Neuronal stem cell (in vitro differentiated cells): ENCODE measurements around the gene ZNF780B.

Experiments
- DNase-seq: peaks from one replicate; pipeline ENCODE4 v3.0.0-alpha.2; 2013; ENCODE audit warnings: low spot score
- H2AFZ ChIP-seq: one replicate; pipeline ENCODE4 v1.6.1; 2013; ENCODE audit warnings: mild to moderate bottlenecking, low read length, inconsistent platforms
- H2AK5ac ChIP-seq: 2 replicates; pipeline ENCODE4 v1.6.1; 2013; ENCODE audit warnings: low read depth, mild to moderate bottlenecking, inconsistent platforms, low read length, moderate library complexity, mixed read lengths
- H2BK120ac ChIP-seq: 2 replicates; pipeline ENCODE4 v1.6.1; 2013; ENCODE audit warnings: low read depth, mild to moderate bottlenecking, inconsistent platforms, low read length, moderate library complexity, mixed read lengths
- H2BK12ac ChIP-seq: one replicate; pipeline ENCODE4 v1.6.1; 2013; ENCODE audit warnings: low read length, inconsistent platforms
- H2BK15ac ChIP-seq: 2 replicates; pipeline ENCODE4 v1.6.1; 2013; ENCODE audit warnings: mild to moderate bottlenecking, low read length, inconsistent platforms, mixed read lengths
- H2BK5ac ChIP-seq: one replicate; pipeline ENCODE4 v1.6.1; 2013; ENCODE audit warnings: inconsistent platforms, mild to moderate bottlenecking, low read length, moderate library complexity
- H3K14ac ChIP-seq: one replicate; pipeline ENCODE4 v1.6.1; 2013; ENCODE audit warnings: low read length, inconsistent platforms
- H3K18ac ChIP-seq: 2 replicates; pipeline ENCODE4 v1.6.1; 2013; ENCODE audit warnings: low read length, inconsistent platforms
- H3K23ac ChIP-seq: 2 replicates; pipeline ENCODE4 v1.6.1; 2013; ENCODE audit warnings: low read depth, mild to moderate bottlenecking, mixed read lengths, low read length, inconsistent platforms; ENCODE audit not compliant: poor library complexity
- H3K27ac ChIP-seq: replicated peaks from 3 replicates; pipeline ENCODE4 v1.5.1; 2013; ENCODE audit warnings: low read length, inconsistent platforms
- H3K27me3 ChIP-seq, 3 experiments: 2 replicates each; pipeline ENCODE4 v1.6.1; 2013; ENCODE audit warnings: low read length in 3 of 3, mild to moderate bottlenecking in 2 of 3, inconsistent platforms in 1 of 3, low read depth in 1 of 3, mixed read lengths in 1 of 3, moderate library complexity in 1 of 3; ENCODE audit not compliant: control insufficient read depth in 3 of 3, insufficient read depth in 3 of 3
- H3K36me3 ChIP-seq, 2 donors: replicated peaks in 1 of 2; 2 replicates each; pipeline ENCODE4 v1.6.1; 2013; ENCODE audit warnings: low read length in 2 of 2; ENCODE audit not compliant: control insufficient read depth in 2 of 2, insufficient read depth in 2 of 2
- H3K4ac ChIP-seq: 2 replicates; pipeline ENCODE4 v1.6.1; 2013; ENCODE audit warnings: inconsistent platforms, mild to moderate bottlenecking, low read length, moderate library complexity
- H3K4me1 ChIP-seq, 2 donors: 1 replicate in 1 of 2; 2 replicates in 1 of 2; pipeline ENCODE4 v1.6.1; 2013; ENCODE audit warnings: low read length in 2 of 2, low read depth in 1 of 2; ENCODE audit not compliant: control insufficient read depth in 2 of 2, insufficient read depth in 1 of 2
- H3K4me2 ChIP-seq: one replicate; pipeline ENCODE4 v1.6.1; 2013; ENCODE audit warnings: mild to moderate bottlenecking, low read length, inconsistent platforms; ENCODE audit not compliant: insufficient read depth, poor library complexity, severe bottlenecking
- H3K4me3 ChIP-seq, 2 donors: 2 replicates each; pipeline ENCODE4 v1.5.1; 2013; ENCODE audit warnings: low read length in 2 of 2, mild to moderate bottlenecking in 2 of 2, inconsistent platforms in 1 of 2, moderate library complexity in 1 of 2
- H3K79me1 ChIP-seq: one replicate; pipeline ENCODE4 v1.6.1; 2013; ENCODE audit warnings: low read depth, mild to moderate bottlenecking, inconsistent platforms, low read length, moderate library complexity
- H3K9ac ChIP-seq: one replicate; pipeline ENCODE4 v1.6.1; 2013; ENCODE audit warnings: mild to moderate bottlenecking, low read depth, low read length, inconsistent platforms; ENCODE audit not compliant: poor library complexity
- H3K9me3 ChIP-seq, 2 donors: replicated peaks in 1 of 2; 2 replicates each; pipeline versions ENCODE3 to v1.6.1; 2013; ENCODE audit warnings: low read length in 2 of 2, mild to moderate bottlenecking in 2 of 2, inconsistent platforms in 1 of 2, low read depth in 1 of 2, mixed read lengths in 1 of 2, moderate library complexity in 1 of 2; ENCODE audit not compliant: control insufficient read depth in 2 of 2, insufficient read depth in 1 of 2
- H4K8ac ChIP-seq: one replicate; pipeline ENCODE4 v1.6.1; 2013; ENCODE audit warnings: low read depth, mild to moderate bottlenecking, inconsistent platforms, low read length, moderate library complexity
- H4K91ac ChIP-seq: one replicate; pipeline ENCODE4 v1.6.1; 2013; ENCODE audit warnings: low read length, low read depth, mild to moderate bottlenecking, inconsistent platforms; ENCODE audit not compliant: poor library complexity
- WGBS, 2 donors: extraction: QIAGEN DNeasy Blood & Tissue Kit; methylation state at CpG; one replicate each; pipeline ENCODE4 v1.1.7; 2013; ENCODE audit warnings: missing lambda C conversion rate in 2 of 2, mixed read lengths in 1 of 2; ENCODE audit not compliant: insufficient read length in 2 of 2, insufficient replicate concordance in 1 of 2; ENCODE audit errors: extremely low coverage in 2 of 2; 5-methylcytosine and 5-hydroxymethylcytosine counted together

ZNF780B gene

GRCh38 chr19:39995794-39996193 lies 60.2 kb downstream of the ZNF780B start:
- Histone ChIP-seq H3K4me3 (peak overlapping the region in 1 of 2 donors; percentile 91), H2BK5ac (no peak overlapping the region)
- DNase-seq, result no peak

GRCh38 chr19:39994361-39994760 lies 61.7 kb downstream of the ZNF780B start:
- no peak overlapping the region for H2BK12ac ChIP-seq
- H3K27ac ChIP-seq, result no peak overlapping the region
- H3K4me2 ChIP-seq, result no peak overlapping the region
- H3K79me1 ChIP-seq, result no peaks in the 10 kb centered on the region
- H2AK5ac ChIP-seq, result no peak overlapping the region
- no peak overlapping the region for H2AFZ ChIP-seq
- no peak overlapping the region for H4K8ac ChIP-seq
- no peak overlapping the region for H4K91ac ChIP-seq
- H3K18ac ChIP-seq, result no peak overlapping the region
- peaks cover 0 to 5% of the 10 kb centered on the region in 2 donors for H3K36me3 ChIP-seq
- peaks cover 3 to 5% of the 10 kb centered on the region in 2 donors for H3K4me1 ChIP-seq
- no peak overlapping the region for H2BK5ac ChIP-seq
- H3K9me3 ChIP-seq, result peaks cover 6 to 29% of the 10 kb centered on the region in 2 donors
- H3K14ac ChIP-seq, result no peak overlapping the region
- H2BK15ac ChIP-seq, result no peak overlapping the region
- H3K4me3 ChIP-seq, result no peak overlapping the region
- no peak overlapping the region for H3K9ac ChIP-seq
- H3K4ac ChIP-seq, result no peak overlapping the region
- no peak overlapping the region for H3K23ac ChIP-seq
- H3K27me3 ChIP-seq, result no peaks in the 10 kb centered on the region
- no peak overlapping the region for H2BK120ac ChIP-seq
- no peak for DNase-seq

More at GRCh38 chr19:39995794-39996193, 60.2 kb downstream of the ZNF780B start:
- peaks cover 3 to 5% of the 10 kb centered on the region in 2 donors for H3K4me1 ChIP-seq
- H3K4me2 ChIP-seq, result no peak overlapping the region
- no peak overlapping the region for H3K18ac ChIP-seq
- H2BK120ac ChIP-seq, result no peak overlapping the region
- no peak overlapping the region for H2AK5ac ChIP-seq
- no peak overlapping the region for H3K27ac ChIP-seq
- no peak overlapping the region for H3K14ac ChIP-seq
- H2AFZ ChIP-seq, result no peak overlapping the region
- no peak overlapping the region for H3K9ac ChIP-seq
- H2BK15ac ChIP-seq, result no peak overlapping the region
- H3K4ac ChIP-seq, result no peak overlapping the region
- no peaks in the 10 kb centered on the region for H3K79me1 ChIP-seq
- H3K23ac ChIP-seq, result no peak overlapping the region
- H3K27me3 ChIP-seq, result no peaks in the 10 kb centered on the region
- no peak overlapping the region for H2BK12ac ChIP-seq
- WGBS, 2 donors, result no CpG with 5 or more reads among the region's 1 CpG
- H3K36me3 ChIP-seq, result peaks cover 0 to 9% of the 10 kb centered on the region in 2 donors
- H4K91ac ChIP-seq, result no peak overlapping the region
- no peak overlapping the region for H4K8ac ChIP-seq
- peaks cover 6 to 29% of the 10 kb centered on the region in 2 donors for H3K9me3 ChIP-seq

- H3K27ac ChIP-seq, result no peak overlapping the region
- no peak overlapping the region for H2BK120ac ChIP-seq
- H3K23ac ChIP-seq, result no peak overlapping the region
- H2AFZ ChIP-seq, result no peak overlapping the region
- H3K27me3 ChIP-seq, result no peaks in the 10 kb centered on the region
- H3K4me3 ChIP-seq, result no peak overlapping the region
- H3K79me1 ChIP-seq, result no peaks in the 10 kb centered on the region
- H4K8ac ChIP-seq, result no peak overlapping the region
- H2AK5ac ChIP-seq, result no peak overlapping the region
- H3K14ac ChIP-seq, result no peak overlapping the region
- H2BK5ac ChIP-seq, result no peak overlapping the region
- no peak overlapping the region for H2BK15ac ChIP-seq
- no peak overlapping the region for H3K9ac ChIP-seq
- no peak overlapping the region for H3K18ac ChIP-seq
- no peak overlapping the region for H2BK12ac ChIP-seq
- peaks cover 0 to 5% of the 10 kb centered on the region in 2 donors for H3K36me3 ChIP-seq
- peaks cover 6 to 29% of the 10 kb centered on the region in 2 donors for H3K9me3 ChIP-seq
- no peak overlapping the region for H3K4me2 ChIP-seq
- H3K4ac ChIP-seq, result no peak overlapping the region
- no CpG with 5 or more reads among the region's 1 CpG for WGBS, 2 donors
- no peak for DNase-seq
- H4K91ac ChIP-seq, result no peak overlapping the region
- H3K4me1 ChIP-seq, result peaks cover 3 to 5% of the 10 kb centered on the region in 2 donors
These were observed 62.4 kb downstream of the ZNF780B start for GRCh38 chr19:39993605-39994004.

DNA sequence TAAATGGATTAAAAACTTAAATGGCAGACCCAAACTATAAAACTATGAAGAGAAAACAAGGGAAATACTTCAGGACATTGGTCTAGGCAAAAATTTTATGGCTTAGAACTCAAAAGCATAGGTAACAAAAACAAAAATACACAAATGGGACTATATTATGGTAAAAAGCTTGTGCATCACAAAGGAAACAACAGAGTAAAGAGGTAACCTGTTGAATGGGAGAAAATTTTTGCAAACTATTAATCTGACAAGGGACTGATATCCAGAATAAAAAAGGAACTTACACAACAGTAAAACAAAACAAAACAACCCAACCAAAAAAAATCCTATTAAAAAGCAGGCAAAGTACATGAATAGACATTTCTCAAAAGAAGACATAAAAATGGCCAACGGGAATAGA lies 68.4 kb downstream of the ZNF780B start:
- no CpG with 5 or more reads among the region's 1 CpG for WGBS, 2 donors
- peaks cover 0 to 15% of the 10 kb centered on the region in 2 donors for H3K36me3 ChIP-seq
- H3K4me3 ChIP-seq, result no peak overlapping the region
- no peak overlapping the region for H4K91ac ChIP-seq
- H4K8ac ChIP-seq, result no peak overlapping the region
- DNase-seq, result no peak
- no peak overlapping the region for H2BK15ac ChIP-seq
- H3K14ac ChIP-seq, result no peak overlapping the region
- no peak overlapping the region for H2BK5ac ChIP-seq
- no peak overlapping the region for H2BK12ac ChIP-seq
- no peak overlapping the region for H2BK120ac ChIP-seq
- no peak overlapping the region for H3K23ac ChIP-seq
- peaks cover 6 to 47% of the 10 kb centered on the region in 2 donors for H3K9me3 ChIP-seq
- H3K27ac ChIP-seq, result no peak overlapping the region
- H2AK5ac ChIP-seq, result no peak overlapping the region
- no peak overlapping the region for H3K18ac ChIP-seq
- H3K79me1 ChIP-seq, result peaks cover 2% of the 10 kb centered on the region
- H3K4ac ChIP-seq, result no peak overlapping the region
- no peak overlapping the region for H2AFZ ChIP-seq
- no peak overlapping the region for H3K9ac ChIP-seq
- H3K4me2 ChIP-seq, result no peak overlapping the region
- H3K27me3 ChIP-seq, result no peaks in the 10 kb centered on the region
- H3K4me1 ChIP-seq, result peaks cover 0 to 1% of the 10 kb centered on the region in 2 donors
